HG03469 (cell line): Measurements from ENCODE around the gene DMAC2.
"Not testable (repeated sequence)": the region's sequence is repeated elsewhere in the genome, so short reads cannot be mapped to it uniquely, and the experiment has no call there.

Experiments
- ATAC-seq: cut with Tn5 transposase; IDR thresholded peaks from one replicate; pipeline ENCODE4 v1.9.1; 2021; ENCODE audit warnings: mild to moderate bottlenecking, moderate library complexity, moderate number of reproducible peaks; ENCODE audit not compliant: unreplicated experiment

The DMAC2 gene

GRCh38 chr19:41424335-41425173 is 15.2 kb downstream of the DMAC2 start:
- ATAC-seq: no peak

- ATAC-seq: no peak
Observed at GRCh38 chr19:41422955-41423354, 16.8 kb downstream of the DMAC2 start.

GRCh38 chr19:41422456-41422855 is 17.3 kb downstream of the DMAC2 start:
- no peak for ATAC-seq

- no peak for ATAC-seq
Observed at GRCh38 chr19:41421973-41422372, 17.7 kb downstream of the DMAC2 start.

- ATAC-seq: no peak
Observed at GRCh38 chr19:41421314-41421713, 18.4 kb downstream of the DMAC2 start.

- ATAC-seq: no peak
Observed at GRCh38 chr19:41420101-41420880, 19.4 kb downstream of the DMAC2 start.

GRCh38 chr19:41416194-41416674 is 23.5 kb downstream of the DMAC2 start:
- no peak for ATAC-seq

- ATAC-seq: no peak
Observed at GRCh38 chr19:41415154-41415571, 24.5 kb downstream of the DMAC2 start.

- no peak for ATAC-seq
Observed at GRCh38 chr19:41414461-41414860, 25.3 kb downstream of the DMAC2 start.

GRCh38 chr19:41413947-41414346 is 25.8 kb downstream of the DMAC2 start:
- no peak for ATAC-seq

DNA sequence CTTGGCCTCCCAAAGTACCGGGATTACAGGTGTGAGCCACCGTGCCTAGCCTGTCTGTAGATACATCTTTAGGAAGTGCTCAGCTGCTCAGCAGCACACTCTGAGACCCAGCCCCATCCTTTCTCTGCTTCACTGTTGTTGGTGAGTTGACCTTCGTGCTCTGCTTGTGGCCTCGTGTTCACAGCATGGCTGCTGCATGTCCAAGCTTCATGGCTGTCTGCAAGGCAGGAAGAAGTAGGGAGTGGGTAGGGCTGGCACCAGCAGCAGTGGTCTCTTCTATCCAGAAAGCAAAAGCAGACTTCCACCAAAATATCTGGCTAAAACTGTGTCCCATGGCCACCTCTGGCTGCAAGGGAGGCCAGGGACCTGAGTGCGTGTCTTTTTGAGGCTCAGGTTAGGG is 26.8 kb downstream of the DMAC2 start:
- ATAC-seq: no peak

DNA sequence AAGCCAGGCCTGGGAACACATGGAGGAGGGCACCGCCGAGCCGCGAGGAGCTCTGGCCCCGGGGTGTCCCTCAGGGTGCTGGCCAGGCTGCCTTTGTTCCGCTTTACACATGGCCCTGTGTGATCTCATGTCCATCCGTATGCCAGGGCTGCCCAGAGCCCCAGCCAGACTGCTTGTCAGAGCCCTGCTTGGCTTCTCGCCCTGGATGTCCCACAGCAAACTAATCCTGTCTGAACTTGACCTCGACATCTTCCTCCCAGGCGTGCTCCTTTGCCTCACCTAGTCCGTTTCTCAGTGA is 27.8 kb downstream of the DMAC2 start:
- ATAC-seq: no peak

GRCh38 chr19:41411100-41411967 is 28.4 kb downstream of the DMAC2 start:
- no peak for ATAC-seq

DNA sequence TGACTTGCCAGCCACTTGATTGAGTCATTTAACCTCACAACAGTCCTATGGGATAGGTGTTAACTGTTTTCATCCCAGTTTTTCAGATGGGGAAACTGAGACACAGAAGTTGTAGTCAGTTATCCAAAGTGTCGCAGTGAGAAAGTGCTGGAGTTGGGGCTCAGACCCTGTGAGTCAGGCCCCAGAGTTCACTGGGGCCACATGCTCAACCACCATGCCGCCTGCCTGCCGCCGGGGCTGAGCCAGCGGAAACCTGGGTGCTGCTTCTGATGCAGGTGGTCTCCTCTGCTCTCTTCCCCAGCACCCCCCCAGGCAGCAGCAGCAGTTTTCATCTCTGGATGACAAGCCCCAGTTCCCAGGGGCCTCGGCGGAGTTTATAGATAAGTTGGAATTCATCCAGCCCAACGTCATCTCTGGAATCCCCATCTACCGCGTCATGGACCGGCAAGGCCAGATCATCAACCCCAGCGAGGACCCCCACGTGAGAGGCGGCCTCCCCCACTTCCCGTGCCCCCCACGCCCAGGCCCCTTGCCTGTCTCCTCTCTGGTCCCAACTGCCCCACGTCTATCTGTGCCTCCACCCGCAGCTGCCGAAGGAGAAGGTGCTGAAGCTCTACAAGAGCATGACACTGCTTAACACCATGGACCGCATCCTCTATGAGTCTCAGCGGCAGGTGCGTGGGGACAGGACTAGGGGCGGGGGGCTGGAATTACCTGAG is 29.2 kb downstream of the DMAC2 start:
- no peak for ATAC-seq

GRCh38 chr19:41409288-41409687 is 30.4 kb downstream of the DMAC2 start:
- ATAC-seq: no peak

GRCh38 chr19:41408846-41409245 is 30.9 kb downstream of the DMAC2 start:
- not testable (repeated sequence) for ATAC-seq

- no peak for ATAC-seq
Observed at GRCh38 chr19:41408256-41408655, 31.5 kb downstream of the DMAC2 start.

GRCh38 chr19:41407271-41407670 is 32.4 kb downstream of the DMAC2 start:
- ATAC-seq: no peak

- no peak for ATAC-seq
Observed at GRCh38 chr19:41405776-41406175, 33.9 kb downstream of the DMAC2 start.

- ATAC-seq: no peak
Observed at GRCh38 chr19:41403181-41403970, 36.3 kb downstream of the DMAC2 start.
